Smooth muscle cell of the pulmonary artery (primary cell): ENCODE data around the gene MIGA2. TPM values are rescaled to one million over a fixed set of nuclear protein-coding genes. Genes with fewer than 3 reads are reported as not detected.

Source experiments
- total RNA-seq: library from RNA; depleted of rRNA; stranded (reverse); fragments of >200 nt; gene quantifications from 2 replicates; pipeline ENCODE4 v1.2.3, GENCODE V29; 2014

MIGA2 gene, protein sequence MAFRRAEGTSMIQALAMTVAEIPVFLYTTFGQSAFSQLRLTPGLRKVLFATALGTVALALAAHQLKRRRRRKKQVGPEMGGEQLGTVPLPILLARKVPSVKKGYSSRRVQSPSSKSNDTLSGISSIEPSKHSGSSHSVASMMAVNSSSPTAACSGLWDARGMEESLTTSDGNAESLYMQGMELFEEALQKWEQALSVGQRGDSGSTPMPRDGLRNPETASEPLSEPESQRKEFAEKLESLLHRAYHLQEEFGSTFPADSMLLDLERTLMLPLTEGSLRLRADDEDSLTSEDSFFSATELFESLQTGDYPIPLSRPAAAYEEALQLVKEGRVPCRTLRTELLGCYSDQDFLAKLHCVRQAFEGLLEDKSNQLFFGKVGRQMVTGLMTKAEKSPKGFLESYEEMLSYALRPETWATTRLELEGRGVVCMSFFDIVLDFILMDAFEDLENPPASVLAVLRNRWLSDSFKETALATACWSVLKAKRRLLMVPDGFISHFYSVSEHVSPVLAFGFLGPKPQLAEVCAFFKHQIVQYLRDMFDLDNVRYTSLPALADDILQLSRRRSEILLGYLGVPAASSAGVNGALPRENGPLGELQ
- total RNA-seq, result 29.0 and 34.1 TPM in 2 replicates

DNA sequence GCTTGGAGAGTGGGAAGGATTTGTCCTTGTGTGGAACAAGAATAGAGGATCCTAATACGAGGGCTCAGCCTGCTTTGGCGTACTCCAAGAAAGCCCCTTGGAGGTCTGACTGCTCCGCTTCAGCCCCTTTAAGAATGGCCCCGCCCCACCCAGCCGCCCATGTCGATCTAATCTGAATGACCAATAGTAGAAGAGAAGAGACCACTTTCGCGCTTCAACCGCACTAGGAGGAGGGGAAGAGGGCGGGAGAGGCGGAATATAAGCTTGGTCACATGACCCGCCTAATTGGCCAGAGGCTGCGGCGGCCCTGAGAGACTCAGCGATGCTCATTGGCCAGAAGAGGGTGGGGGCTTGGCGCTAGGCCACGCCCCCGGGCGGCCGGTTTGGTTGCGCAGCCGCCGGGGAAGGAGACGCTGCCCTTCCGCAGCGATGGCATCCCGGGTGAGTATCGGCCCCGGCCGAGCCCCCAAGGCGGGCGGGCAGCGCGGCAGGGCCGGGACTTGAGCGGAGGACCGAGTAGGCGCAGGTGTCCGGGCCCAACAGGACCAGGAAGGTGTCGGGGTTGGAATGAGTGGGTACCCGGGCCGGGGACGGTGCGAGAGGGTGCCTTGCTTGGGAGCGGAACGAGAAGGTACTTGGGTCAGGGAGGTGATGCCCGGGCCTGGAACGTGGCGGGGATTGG is at the start of gene MIGA2:
Gene MIGA2 (plus strand): TSS at position 386 of the 682 bp plus-strand sequence. CDS start 3,969 bp downstream, outside the sequence.

DNA sequence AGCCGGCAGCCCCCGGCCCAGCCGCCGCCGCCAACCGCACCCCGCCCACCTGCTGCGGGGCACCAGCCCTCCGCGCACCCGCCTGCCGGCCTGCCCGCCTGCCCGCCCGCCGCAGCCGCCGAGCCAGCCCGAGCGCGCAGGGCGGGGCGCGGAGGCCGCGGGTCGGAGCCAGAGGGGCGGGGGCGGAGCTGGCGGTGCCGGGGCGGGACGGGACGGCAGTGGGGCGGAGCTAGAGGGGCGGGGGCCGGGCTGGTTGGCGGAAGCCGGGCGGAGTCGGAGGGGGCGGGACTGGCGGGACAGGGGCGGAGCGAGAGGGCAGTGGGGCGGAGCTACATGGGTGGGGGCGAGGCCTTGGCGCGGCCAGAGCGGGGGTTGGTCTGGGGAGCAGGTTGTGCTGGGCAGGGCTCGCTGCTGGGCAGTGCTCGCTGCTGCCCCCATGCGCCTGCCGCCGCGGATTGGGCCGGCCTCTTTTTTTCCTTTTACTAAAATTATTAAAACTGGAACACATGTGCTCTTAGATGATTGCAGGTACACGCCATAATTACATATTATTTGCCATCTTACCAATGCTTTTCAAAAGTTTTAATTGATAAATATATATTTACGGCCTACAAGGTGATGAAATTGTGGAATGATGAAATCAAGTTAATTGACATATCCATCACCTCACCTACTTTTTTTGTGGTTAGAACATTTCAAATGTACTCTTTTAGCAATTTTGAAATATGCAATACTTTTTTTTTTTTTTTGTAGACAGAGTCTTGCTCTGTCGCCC is 8.0 kb upstream of the MIGA2 start, which contains the start of gene SH3GLB2:
Gene SH3GLB2 (minus strand): TSS at position 140 of the 775 bp plus-strand sequence. CDS start 177 bp downstream, outside the sequence.

DNA sequence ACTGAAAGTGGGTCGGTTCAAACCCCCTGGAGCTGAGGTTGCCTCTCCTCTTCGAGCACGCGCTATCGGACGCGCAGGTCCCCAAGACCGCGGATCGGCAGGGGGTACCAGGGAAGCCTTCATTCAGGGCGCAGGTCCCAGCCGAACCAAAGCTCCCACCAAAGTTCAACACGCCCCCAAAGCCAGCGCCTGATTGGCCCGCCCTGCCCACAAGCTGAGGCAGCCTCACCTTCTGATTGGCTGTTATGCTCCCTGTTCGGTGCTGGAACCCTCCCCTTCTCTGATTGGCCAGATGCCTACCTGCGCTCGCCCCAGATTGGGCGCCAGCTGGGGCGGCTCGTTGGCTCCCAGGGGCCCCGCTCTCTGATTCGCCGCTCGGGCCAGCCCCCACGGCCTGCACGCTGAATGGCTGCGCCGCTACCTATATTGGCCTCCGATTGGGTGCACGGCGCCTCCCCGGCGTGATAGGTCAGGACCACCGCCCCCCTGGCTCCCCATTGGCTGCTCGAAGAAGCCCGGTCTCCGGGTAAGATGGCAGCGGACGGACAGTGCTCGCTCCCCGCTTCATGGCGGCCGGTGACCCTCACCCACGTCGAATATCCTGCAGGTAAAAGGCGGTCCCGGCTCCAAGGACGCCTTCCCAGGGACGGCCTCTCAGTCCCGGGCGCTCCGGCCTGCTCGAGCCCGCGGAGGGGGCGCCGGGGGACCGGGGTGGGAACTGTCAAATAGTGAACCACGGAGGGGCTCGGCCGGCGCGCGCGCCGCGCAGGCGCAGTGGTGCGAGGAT is 44.4 kb downstream of the MIGA2 start, which contains the start of gene DOLPP1:
Gene DOLPP1 (plus strand): TSS at position 511 of the 787 bp plus-strand sequence. CDS start 21 bp downstream, at position 532.

DNA sequence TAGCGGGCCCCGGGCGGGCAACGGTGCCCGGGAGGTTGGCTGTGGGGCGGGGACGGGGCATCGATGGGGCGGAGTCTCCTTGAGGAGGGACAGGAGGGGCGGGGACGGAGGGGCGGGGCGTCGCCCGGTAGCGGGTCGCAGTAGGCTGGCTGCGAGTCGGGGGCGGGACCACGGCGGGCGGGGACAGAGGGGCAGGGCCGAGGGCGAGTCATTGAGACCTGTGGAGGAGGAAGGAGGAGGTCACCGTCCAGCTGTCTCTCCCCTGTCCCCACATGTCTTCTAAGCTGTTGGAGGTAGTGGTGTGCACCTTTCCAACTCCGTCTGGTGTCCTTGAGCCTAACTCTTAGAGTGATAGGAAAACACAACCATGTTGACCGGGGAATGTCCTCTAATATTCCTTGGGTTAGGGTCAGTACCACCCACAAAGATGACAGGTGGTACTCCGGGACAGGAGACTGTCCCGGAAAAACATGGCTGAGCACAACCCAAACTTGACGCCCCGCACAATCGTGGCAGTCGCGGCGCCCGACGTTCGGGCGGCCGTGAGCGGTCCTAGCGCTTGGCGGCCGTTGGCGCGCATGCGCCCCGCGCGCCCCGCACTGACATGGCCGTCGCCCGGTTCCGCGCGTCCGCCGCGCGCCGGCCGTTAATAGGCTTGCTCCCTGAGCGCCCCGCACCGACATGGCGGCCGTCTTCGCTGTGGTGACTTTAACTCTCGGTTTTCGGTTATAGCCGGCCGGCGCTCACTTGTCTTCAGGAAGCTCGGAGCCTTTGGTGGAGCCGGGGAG is 74.5 kb downstream of the MIGA2 start, which contains the start of the genes CRAT and PTPA:
Gene CRAT (minus strand): TSS at position 54 of the 788 bp plus-strand sequence. CDS start 284 bp downstream, outside the sequence.
Gene PTPA (plus strand): TSS at position 676 of the 788 bp plus-strand sequence. CDS start 186 bp downstream, outside the sequence.

Other genes with a start within 250 kb of the MIGA2 start
- 16.3 and 17.8 TPM in 2 replicates for gene TBC1D13, start 249.4 kb upstream of the MIGA2 start, total RNA-seq
- gene ENDOG, start 218.1 kb upstream of the MIGA2 start, total RNA-seq, result 11.7 and 20.8 TPM in 2 replicates
- 18.1 and 25.7 TPM in 2 replicates for gene SPOUT1, start 206.8 kb upstream of the MIGA2 start, total RNA-seq
- 8.1 and 13.3 TPM in 2 replicates for gene KYAT1, start 154.7 kb upstream of the MIGA2 start, total RNA-seq
- 57.5 and 76.5 TPM in 2 replicates for gene LRRC8A, start 154.5 kb upstream of the MIGA2 start, total RNA-seq
- 4.9 and 9.3 TPM in 2 replicates for gene PHYHD1, start 115.6 kb upstream of the MIGA2 start, total RNA-seq
- gene DOLK, start 89.0 kb upstream of the MIGA2 start, total RNA-seq, result 24.9 and 30.9 TPM in 2 replicates
- 43.2 and 70.9 TPM in 2 replicates for gene NUP188, start 88.9 kb upstream of the MIGA2 start, total RNA-seq
- gene SH3GLB2, start 8.3 kb upstream of the MIGA2 start, total RNA-seq, result 39.2 and 69.5 TPM in 2 replicates
- gene DOLPP1, start 44.5 kb downstream of the MIGA2 start, total RNA-seq, result 9.7 and 9.8 TPM in 2 replicates
- gene CRAT, start 74.2 kb downstream of the MIGA2 start, total RNA-seq, result 70.1 and 73.5 TPM in 2 replicates
- gene PTPA, start 74.8 kb downstream of the MIGA2 start, total RNA-seq, result 137 and 202 TPM in 2 replicates
- gene IER5L, start 141.6 kb downstream of the MIGA2 start, total RNA-seq, result 58.8 and 71.8 TPM in 2 replicates